Inferior parietal cortex (tissue), 1 donor: ENCODE data around the gene PRAC2.

ENCODE experiments used
- DNase-seq: peaks from one replicate; pipeline ENCODE4 v3.0.0-alpha.2; 2016; ENCODE audit errors: extremely low spot score

PRAC2 gene

DNA sequence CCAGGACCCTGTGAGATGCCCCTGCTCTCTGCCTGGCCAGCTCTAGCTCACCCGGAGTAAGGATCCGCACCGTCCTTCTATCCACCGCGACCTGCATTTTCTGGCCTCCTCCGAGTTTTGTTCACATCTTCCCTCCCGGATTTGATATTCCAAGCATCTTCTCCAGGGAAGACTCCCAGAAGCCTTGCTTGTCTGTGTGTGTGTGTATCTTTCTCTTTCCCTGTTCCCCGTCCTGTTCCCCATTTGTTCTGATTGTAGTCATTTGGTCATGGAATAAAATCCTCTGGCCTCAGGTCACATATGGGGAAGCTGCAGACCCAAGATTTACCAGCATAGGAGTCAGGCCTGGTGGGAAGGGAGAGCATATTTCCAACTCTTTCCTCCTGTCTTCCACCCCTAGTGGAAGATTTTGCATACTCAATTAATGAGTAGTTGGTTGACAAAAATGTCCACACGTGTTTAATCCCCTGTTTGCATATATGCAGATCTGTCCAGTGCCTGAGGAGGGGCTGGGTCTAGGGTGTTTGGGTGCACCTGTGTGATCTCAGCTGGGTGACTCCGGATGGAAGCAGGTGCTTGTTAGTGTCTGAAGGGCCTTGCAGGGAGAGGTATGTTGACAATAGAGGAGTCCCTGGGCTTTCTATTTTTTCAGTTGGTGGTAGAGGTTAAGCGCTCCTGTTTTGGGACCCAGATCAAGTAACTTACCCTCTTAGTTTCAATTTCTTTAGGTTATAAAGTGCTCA lies 2.5 kb upstream of the PRAC2 start:
- DNase-seq, result no peak

DNA sequence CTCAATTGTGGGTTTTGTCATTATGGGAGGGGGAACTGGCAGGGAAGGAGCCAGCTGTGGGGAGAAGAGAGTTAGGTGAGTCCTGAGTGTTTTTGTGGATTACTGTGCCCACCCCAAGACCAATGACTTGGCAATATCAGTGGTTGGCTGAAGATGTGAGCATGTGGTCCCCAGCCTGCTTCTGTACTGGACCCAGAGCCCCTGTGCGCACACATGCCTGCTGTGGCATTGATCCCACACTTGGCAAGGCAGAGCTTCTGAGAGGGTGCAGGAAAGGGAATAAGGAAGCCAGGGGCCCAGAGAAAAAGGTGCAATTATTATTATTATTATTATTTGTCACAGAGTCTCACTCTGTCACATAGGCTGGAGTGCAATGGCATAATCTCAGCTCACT lies 2.0 kb upstream of the PRAC2 start:
- DNase-seq, result no peak

DNA sequence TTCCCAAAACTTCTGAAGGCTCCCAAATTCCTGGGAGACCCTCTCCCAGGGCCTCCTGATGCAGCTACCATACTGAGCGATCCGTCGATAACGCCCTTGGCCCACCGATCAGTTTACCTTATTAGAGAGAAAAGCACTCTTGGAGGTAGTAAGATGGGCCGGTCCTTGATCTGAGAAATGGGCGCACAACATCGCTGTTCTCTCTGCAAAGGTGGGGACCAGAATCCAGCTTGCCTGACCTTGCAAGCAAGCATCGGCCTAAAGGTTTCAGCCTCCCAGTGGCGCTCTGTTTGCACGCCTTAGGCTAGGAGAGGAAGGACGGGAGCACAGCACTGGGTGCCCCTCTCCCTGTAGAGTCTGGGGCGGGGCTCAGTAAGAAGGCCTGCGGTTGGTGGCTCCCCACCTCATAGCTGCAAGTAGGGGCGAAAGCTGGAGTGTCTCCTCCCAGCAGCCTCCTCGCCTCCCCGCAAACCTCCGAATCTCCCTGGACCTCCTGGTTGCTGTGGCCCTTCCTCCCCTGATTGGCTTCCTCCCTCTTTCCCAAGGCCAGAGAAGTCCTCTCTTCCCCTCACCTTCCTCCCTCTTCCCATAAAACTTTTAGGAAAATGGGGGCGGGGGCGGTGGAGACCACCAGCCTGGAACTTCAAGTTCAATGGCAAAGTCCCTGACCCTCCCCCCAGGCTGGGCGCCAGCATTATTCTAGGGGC lies 631 bp upstream of the PRAC2 start, which contains the start of gene PRAC1:
PRAC1 (minus strand) TSS at position 318 of the 707 bp plus-strand sequence; CDS start at position 192, 126 bp downstream.
- DNase-seq, result no peak

DNA sequence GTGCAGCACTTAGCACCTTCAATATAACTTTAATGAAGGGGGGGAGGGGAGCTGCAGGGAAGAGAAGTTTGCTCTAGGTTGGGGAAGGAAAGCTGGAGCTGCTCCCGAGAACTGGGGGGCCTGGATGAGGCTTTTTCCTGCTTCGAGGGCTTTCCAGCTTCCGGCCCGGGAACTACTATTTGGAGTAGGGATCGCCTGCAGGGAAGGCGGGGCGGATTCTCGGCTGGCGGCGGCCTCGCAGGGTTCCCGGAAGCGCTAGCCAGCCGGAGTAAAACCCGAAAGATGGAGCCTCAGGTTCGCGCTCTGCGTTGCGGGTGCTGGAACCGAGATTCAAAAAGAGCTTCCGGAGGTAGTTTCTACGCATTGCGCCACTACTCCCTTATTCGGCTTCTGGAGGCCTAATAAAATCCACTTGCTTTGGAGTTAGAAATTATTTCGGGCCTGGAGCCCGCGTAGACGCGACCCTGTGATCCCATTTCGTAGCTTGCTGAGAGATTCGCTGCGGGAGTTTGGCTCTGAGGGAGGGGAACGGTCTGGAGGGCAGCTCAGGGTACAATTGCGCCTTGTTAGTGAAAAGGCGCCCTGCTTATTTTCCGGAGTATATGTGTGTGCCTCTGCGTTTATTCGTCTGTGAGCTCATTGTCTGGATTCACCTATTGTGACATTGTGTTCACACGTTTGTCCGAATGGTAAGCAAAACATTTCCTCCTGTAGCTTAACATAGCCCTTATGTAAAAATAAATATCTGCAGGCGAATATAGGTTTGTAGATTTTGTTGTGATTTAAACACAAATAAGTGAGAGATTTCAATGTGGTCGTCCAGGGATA lies 652 bp downstream of the PRAC2 start:
- no peak for DNase-seq

DNA sequence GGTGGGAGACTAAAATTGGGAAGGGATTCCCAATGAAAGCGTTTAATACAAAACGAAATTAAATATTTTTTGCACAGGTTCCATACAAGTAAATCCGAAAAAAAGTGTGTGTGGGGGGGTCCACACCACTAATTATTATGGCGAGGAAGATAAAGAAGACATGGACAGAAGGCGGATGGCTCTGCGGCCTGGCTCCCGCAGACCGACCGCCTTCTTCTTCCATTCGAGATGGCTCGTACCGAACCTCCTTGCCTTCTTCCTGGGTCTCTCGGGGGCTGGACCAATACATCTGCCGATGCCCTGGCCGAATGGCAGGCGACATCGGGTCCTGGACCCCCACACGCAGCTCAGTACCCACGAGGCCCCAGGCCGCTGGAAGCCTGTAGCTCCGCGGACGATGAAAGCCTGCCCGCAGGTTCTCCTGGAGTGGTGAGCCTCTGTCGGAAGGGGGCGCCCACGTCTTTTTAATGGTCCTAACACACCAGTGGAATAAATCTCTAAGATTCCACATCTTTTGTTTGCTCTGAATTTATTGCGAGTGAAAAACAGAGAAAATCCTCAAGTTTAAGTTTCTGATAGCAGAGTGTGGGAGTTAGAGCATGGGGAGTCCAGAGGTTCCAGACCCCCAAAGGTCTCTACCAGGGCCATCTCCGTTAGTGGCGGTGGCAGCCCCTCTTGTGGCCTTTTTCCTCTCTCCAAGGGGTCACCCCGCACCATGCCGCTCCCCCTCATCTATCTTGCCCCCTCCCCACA lies 1.4 kb downstream of the PRAC2 start:
- peak; percentile 73 for DNase-seq

DNA sequence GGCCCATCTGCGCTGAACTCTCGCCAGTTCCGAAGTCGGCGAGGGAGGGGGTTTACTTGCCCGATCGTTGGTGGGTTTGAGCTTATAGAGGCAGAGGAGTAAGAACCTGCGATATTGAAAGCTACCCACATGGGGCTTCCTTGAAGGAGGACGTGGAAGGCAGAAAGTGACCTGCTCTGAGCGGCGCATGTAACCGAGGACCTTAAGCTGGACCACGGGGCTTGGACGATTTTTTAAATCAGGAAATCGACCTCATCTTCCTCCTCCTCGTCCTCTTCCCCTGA lies 2.0 kb downstream of the PRAC2 start:
- no peak for DNase-seq

DNA sequence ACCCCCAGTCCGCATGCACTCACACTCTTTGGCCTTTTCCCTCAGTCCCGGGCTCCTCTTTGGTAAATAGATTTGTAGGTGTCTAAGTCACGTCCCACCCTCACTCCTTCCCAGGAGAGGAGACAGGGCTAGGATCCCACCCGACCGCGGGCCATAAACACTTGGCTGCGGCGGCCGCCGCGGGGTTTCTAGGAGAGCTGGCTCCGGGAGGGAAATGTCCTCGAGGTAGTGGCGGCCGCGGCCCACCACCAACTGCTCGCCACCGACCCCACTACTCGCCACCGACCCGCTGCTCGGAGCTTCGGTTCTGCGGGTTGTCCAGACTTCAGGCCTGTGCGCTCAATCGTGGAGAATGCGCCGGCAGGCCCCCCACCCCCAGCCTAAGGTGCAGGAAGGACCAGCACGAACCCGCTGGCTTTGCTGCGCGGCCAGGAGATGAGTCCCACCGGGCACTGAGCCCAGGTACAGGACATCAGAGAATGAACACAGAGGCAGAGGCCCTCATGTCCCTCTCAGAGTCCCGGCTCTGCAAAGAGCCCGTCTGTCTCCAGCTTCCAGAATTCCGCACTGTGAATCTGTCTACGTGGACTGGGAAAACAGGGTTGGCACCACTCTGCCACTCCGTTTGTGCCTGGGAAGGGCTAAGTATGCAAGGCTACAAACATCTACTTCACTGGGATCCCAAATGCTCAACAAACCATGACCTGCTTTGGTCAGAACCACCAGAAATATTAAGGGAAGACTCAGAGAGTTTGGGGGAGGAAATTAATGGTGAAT lies 2.5 kb downstream of the PRAC2 start:
- DNase-seq, result no peak

DNA sequence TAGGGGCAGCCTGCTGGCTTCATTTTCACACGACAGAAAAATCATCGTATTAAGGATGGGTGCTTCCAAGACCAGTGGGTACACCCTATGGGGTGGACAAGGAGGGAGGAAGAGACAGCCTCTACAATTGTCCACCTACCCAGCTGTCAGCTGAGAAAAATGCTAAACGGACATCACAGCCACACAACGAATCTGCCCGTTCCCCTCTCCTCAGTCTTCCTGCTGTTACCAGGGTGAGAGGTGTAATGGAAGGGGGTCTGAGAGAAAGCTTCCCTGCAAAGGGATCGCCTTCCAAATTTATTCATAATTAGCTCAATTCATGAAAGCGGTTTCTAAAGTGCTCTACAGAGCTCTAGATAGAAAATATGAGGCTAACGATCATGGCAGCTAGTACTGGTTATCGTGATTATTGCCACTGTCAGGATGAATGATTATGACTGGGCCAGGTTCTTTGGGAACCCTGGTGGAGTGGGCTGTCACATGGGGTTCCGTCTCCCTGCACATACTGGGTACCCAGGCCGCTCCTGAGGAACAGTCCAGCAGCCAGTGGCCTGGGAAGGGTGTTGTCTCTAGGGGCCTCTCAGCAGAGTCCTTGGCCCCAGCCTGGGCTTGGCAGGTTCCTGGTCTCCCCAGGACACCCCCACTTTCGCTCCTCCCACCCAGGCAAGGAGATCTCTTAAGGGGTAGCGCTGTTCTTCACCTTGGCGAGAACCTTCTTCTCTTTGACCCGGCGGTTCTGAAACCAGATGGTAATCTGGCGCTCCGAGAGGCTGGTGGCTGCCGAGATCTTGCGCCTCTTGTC lies 3.3 kb downstream of the PRAC2 start:
- DNase-seq, result no peak

DNA sequence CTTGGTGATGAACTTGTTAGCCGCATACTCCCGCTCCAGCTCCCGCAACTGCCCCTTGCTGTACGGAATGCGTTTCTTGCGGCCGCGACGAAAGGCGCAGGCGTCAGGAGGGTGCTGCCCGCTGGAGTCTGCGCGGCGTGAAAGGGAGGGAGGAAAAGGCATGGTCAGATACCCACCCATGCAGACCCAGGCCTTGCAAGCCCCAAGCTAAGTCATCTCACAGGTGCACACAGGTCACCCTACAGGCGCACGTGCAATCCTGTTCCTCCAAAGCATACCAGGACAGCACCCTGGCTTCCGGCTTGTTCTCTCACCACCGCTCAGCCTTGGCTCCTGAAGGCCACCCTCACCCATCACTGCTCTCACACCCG lies 3.9 kb downstream of the PRAC2 start:
- no peak for DNase-seq

DNA sequence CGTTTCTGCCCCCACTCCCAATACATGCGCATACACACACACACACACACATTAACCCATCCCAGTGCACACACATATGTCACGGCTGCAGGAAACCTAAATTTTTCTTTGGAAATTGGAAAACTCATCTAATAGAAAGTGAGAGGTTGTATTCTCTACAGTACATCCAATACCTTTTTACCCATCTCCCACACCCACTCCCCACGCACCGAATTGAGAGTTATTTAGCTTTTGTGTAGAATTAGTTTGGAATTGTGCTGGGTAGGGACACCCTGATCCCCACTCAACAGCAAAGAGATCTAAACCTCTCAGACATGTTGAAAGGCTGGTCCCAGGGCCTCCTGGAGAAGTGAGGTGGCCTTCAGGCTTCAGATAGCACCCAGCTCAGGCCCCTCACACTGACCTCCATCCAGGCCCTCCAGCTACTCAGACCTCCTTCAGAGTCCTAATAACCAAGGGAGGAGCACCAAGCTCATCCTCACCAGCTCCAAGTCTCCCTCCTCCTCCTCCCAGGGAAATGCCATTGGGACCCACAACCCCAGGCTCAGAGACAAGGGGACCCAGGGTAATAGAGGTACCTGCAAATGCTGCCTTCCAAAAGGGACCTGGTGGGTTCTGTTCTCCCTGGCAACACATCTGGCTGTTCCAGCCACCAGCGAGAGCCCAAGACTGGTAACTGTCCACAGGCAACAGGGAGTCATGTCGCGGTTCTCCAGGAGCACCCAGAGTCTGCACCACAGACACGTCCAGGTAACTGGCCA lies 4.6 kb downstream of the PRAC2 start:
- no peak for DNase-seq

DNA sequence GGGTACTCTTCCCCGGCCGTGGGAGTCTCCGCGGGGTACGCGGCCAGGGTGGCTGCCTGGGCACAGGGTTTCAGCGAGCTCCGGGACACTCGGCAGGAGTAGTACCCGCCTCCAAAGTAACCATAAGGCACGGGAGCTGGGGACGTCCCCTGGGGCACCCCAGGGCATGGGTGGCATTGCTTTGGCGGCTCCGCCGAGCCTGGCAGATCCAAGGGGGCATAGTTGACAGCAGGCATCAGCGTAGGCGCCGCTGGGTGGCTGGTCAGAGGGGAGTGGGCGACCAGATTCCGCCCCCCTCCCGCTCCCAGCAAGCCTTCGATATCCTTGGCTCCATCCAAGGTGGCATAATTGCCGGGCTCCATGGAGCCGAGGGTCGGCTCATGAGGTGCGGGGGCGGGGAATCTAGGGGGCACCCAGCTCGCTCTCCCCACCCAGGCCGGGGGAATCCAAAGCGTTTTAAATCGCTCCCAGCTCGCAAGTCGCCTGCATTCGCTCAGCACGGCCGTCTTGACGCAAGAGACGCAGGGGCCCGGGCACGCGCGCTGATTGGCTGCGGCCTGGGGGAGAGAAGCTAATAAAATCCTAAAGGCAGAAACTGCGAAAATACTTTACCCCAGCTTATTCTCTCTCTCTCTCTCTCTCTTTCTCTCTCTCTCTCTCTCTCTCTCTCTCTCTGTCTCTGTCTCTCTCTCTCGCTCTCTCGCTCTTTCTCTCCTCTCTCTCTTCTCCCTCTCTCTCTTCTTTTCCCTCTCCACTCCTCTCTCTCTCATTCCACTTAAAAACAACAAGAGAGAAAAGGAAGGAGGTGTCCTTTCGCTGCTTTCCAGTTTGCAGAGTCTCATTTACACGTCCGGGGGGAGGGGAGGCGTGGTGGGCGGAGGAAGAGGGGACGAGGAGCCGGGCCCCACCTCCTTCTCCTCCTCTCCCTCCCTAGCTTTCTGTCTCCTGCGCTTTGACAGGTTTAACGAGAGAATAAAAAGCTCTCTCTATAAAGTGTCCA lies 5.5 kb downstream of the PRAC2 start, which contains the start of gene HOXB13:
HOXB13 (minus strand) TSS at position 519 of the 1,000 bp plus-strand sequence; CDS start at position 362, 157 bp downstream.
- no peak for DNase-seq

DNA sequence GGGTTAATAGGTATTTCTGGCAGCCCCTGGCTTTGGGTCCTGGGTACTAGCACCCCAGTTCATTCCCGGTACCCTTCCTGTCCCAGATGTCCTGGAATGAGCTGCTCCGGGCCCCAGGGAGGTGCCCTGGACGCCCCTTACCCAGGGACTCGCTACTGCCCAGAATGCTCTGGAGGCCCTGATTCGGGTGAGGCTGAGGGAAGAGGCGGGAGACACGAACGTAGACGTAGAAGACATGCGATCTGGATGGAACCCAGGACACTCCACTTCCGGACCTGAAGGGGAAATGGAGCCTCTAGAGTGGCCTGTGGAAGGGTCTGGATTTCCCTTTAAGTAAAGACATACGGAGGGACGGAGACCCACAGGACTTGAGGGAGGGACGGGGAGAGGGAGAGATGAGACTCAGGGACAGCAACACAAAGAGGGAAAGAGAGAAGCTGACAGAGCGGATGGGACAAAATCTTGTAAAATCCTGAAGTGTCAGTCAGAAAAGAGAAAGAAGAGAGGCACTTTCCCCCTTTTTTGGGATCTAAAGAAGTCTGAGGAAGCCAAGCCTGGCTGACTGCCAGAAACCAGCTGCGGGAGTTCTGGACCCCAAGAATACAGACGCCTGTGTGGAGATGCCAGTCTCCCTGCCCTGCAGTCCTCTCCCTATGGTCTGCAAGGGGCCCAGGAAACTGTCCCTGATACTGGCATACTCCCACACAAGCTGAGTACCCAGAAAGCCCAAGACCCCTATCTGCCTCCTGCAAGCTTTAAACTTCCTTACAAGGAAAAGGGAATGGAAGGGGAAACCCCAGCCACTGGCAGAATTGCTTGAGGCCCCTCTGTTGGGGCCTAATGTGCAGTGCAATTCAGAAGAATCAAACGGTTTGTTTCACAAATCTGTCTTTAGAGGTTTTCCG lies 6.6 kb downstream of the PRAC2 start:
- no peak for DNase-seq

DNA sequence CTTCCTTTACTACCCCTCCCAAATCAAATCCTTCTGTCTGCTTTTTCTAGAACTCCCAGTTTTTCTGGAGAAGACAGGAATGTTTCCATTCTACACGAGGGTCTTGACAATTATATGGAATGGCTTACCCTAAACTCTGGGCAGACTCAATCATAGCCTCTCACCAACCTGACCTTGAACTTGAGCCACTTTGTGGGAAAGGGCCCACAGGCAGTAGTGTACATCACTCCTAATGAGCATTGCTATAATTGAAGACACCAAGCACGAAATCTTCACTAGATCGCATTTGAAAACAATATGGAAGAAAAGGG lies 7.2 kb downstream of the PRAC2 start:
- no peak for DNase-seq

DNA sequence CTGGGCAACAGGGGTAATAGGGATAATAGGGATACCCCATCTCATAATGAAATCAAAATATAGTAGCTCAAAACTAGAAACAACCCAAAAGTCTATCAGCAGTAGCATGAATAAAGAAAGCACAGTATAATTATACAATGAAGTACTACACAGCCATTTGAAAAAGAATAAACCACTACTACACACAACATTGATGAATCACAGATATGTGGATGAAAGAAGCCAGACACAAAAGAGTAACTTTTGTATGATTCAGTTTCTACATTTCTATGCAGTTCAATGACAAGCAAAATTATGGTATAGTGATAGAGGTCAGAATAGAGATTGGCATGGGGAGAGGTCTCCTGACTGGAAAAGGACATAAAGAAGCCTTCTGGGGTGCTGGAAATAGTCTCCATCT lies 8.4 kb downstream of the PRAC2 start:
- DNase-seq, result no peak

DNA sequence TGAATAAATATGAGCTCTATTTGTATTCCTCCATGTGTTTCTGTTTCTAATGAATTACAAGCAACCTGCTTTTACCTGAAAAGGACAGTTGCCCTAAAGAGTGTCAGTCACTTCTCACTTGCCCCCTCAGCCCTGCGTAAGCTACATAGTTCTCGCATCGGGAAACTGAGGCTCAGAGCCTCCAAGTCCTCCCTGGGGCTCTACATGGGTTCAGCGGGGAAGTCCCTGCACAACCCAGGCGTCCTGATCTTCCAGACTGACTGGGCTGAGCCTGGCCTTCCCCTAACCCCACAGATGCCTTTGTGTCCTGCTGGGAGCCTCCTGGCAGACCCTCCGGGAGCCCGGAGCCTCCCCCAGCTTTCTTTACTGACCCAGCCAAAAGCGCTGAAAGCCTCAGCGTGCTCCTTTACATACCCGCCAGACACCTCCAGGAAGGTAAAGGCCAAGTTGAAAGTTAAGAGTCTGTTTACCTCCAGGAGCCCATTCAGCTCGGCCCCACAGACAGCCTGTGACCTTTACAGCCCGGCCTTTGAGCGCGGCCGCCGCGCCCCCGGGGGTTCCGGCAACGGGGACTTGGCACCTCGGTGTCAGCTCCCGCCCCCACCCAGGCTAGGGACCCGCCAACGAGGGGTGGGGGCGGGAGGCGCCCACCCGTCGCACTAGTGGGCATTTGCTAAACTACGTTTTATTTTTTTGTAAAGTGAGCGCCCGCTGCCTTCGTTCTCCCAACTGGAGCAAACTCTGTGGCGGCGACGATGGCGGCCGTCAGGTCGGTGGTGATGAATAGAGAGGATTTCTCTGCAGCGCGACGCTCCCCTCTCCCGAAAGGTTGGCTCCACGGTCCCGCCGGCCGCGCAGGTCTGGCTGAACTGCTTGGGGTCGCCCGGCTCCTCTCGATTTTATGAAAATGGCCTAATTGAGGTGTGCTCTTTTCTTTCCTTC lies 10.0 kb downstream of the PRAC2 start:
- DNase-seq, result no peak

DNA sequence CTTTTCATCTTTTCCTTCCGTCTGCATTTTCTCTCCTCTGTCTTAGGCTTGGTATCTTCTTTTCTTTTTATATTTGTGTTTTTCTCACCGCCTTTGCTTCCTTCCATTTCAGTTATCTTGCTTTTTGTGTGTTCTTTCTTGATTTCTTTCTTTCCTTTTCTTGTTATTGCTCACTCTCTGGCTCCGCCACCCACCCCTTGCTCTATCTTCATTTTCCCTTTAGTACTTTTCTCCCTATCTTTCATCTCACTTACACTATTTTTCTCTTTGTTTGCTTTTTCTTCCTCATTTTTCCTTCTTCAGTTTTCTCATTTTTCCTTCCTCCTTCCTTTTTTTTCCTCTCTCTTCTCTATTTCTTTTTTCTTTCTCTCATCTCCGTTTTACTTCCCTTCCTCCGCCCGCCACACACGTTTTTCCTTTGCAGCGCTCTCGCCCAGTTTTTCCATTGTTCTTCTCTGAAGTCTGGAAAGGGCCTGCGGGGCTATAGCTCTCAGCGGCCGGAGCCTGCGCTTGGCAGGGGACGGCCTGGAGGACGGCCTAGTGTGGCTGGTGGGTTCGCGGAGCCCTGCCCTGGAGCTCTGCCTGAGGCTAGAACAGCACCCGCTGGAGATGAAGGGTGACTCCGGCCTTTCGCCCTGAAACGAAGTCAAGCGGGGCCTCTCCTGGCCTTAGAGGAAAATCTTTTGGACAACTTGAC lies 10.8 kb downstream of the PRAC2 start:
- no peak for DNase-seq
